ENCODE data around the gene ARMC12.

Gene ARMC12

DNA sequence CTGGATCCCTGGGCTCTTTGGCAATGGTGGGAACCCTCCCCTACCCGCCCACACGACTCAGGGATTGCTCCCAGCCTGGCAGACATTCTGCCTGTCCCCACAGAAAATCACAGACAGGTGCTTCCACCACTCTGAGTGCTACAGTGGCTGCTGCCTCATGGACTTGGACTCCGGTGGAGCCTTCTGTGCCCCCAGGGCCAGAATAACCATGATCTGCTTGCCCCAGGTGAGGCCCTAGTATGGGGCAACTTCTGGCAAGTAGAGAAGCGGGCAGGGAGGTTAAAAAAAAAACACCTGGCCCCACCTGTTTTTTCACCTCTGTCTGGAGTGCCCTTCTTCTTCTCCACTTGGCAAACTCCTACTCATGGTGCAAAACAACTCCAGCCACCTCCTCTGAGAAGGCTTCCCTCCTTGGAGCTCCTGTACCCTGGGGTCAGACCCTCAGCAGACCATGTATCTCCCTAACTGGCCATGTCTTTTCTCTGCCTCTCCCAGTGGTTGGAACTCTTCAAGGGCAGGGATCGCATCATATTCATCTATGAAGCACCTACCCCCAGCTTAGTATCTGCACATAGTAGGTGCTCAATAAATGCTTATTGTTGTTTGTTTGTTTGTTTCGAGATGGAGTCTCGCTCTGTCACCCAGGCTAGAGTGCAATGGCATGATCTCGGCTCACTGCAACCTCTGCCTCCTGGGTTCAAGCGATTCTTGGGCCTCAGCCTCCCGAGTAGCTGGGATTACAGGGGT, 40.7 kb downstream of the ARMC12 start:
- H3K27me3 ChIP-seq (ENCODE audit: control insufficient read depth in 1 of 2, insufficient read depth in 2 of 2, low read length in 2 of 2): peaks cover 16 to 30% of the 10 kb centered on the region in 2 donors
- H3K9me3 ChIP-seq (ENCODE audit: control insufficient read depth in 2 of 2, low read length in 2 of 2): no peaks in the 10 kb centered on the region
- H3K36me3 ChIP-seq (ENCODE audit: control insufficient read depth in 2 of 2, insufficient read depth in 2 of 2, low read length in 2 of 2): no peaks in the 10 kb centered on the region
- no peak overlapping the region for H3K9ac ChIP-seq (ENCODE audit: low read length in 2 of 2)
- H3K4me1 ChIP-seq (ENCODE audit: control insufficient read depth, insufficient read depth, low read length): peaks cover 5% of the 10 kb centered on the region
- no peak overlapping the region for H3K4me3 ChIP-seq (ENCODE audit: low read length in 2 of 2)
- no peak overlapping the region for H3K27ac ChIP-seq (ENCODE audit: low read length)

DNA sequence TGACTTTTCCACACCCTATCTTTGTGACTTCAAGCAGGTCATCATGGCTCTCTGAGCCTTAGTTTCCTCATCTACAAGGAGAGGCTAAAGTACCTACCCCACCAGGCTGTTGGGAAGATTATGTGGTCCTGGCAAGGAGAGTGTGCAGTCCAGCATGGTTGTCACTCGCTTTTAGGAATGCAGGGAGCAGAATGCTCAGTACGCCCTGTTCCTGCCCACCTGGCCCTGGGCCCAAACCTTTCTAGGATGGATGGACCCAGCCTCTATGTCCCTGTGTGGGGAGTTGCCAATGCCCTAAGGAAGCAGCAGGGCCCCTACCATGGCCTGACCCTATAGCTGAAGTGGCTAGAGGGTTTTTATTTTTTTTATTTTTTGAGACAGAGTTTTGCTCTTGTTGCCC, 41.6 kb downstream of the ARMC12 start:
- Histone ChIP-seq H3K4me3 (ENCODE audit: low read length in 2 of 2) (no peak overlapping the region), H3K4me1 (ENCODE audit: control insufficient read depth, insufficient read depth, low read length) (peaks cover 5% of the 10 kb centered on the region), H3K36me3 (ENCODE audit: control insufficient read depth in 2 of 2, insufficient read depth in 2 of 2, low read length in 2 of 2) (no peaks in the 10 kb centered on the region), H3K9me3 (ENCODE audit: control insufficient read depth in 2 of 2, low read length in 2 of 2) (no peaks in the 10 kb centered on the region), H3K27me3 (ENCODE audit: control insufficient read depth in 1 of 2, insufficient read depth in 2 of 2, low read length in 2 of 2) (peaks cover 16 to 29% of the 10 kb centered on the region in 2 donors), H3K9ac (ENCODE audit: low read length in 2 of 2) (no peak overlapping the region), H3K27ac (ENCODE audit: low read length) (no peak overlapping the region)

DNA sequence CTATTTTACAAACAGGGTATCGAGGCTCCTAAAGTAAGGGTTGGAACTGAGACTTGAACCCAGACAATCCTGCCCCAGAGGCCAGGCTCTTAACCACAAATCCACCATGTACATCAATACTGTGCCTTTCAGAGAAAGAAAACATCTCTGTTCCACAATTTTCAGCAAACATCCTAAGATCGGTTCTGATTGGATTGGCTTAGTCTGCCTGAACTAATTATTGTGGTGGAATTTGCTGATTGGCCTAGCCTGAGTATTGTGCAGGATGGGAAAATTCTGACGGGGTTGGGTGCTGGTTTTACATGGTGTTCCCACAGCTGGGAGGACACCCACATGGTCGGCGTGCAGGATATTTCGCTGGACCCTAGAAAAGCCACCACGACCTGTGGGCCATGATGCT, 43.9 kb downstream of the ARMC12 start, which contains the start of gene CLPSL1:
TSS of gene CLPSL1 (plus strand) at position 301 of the 400 bp plus-strand sequence. CDS start at position 393, 92 bp downstream.
- H3K27ac ChIP-seq (ENCODE audit: low read length): no peak within 1 kb of the TSS
- peaks cover 11 to 17% of the 10 kb centered on the region in 2 donors for H3K27me3 ChIP-seq (ENCODE audit: control insufficient read depth in 1 of 2, insufficient read depth in 2 of 2, low read length in 2 of 2)
- H3K4me3 ChIP-seq (ENCODE audit: low read length in 2 of 2): no peak within 1 kb of the TSS
- H3K36me3 ChIP-seq (ENCODE audit: control insufficient read depth in 2 of 2, insufficient read depth in 2 of 2, low read length in 2 of 2): no peaks in the 10 kb centered on the region
- H3K9me3 ChIP-seq (ENCODE audit: control insufficient read depth in 2 of 2, low read length in 2 of 2): no peaks in the 10 kb centered on the region
- peaks cover 5% of the 10 kb centered on the region for H3K4me1 ChIP-seq (ENCODE audit: control insufficient read depth, insufficient read depth, low read length)
- no peak within 1 kb of the TSS for H3K9ac ChIP-seq (ENCODE audit: low read length in 2 of 2)

DNA sequence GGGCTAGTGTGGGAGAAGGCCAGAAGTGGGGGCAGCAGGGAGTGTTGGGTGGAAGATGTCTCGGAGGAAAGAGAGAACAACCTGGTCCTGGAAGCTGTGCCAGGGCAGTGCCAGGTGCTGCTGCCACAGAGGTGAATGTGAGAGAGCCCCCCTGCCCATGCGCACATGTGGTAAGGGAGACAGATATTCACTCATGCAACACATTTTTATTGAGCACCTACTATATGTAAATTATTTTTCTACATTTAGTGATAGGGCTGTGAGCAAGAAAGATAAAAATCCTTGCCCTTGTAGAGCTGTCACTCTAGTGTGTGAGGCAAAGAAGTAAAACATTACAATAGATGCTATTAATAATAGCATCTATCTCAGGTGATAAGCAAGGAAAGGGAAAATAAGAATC, 44.5 kb downstream of the ARMC12 start:
- Histone ChIP-seq H3K27ac (ENCODE audit: low read length) (no peak overlapping the region), H3K4me3 (ENCODE audit: low read length in 2 of 2) (no peak overlapping the region), H3K27me3 (ENCODE audit: control insufficient read depth in 1 of 2, insufficient read depth in 2 of 2, low read length in 2 of 2) (peaks cover 8 to 18% of the 10 kb centered on the region in 2 donors), H3K36me3 (ENCODE audit: control insufficient read depth in 2 of 2, insufficient read depth in 2 of 2, low read length in 2 of 2) (no peaks in the 10 kb centered on the region), H3K4me1 (ENCODE audit: control insufficient read depth, insufficient read depth, low read length) (peaks cover 4% of the 10 kb centered on the region), H3K9ac (ENCODE audit: low read length in 2 of 2) (no peak overlapping the region), H3K9me3 (ENCODE audit: control insufficient read depth in 2 of 2, low read length in 2 of 2) (no peaks in the 10 kb centered on the region)

DNA sequence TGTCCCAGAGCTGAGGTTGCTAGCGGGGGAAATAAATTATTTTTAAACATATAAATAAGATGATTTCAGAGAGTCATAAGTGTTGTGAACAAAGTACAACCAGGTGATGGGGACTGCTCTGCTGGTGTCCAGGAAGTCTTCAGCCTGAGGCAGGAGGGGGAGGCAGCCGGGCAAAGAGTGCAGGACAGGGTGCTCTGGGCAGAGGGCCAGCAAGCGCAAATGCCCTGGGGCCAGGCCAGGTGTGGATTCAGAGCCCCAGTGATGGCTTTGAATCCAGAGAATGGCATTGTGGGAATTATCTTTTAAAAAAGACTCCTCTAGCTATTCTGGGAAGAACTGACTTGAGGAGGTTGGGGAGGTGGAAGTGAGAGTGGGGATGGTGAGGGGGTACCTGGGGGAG, 45.6 kb downstream of the ARMC12 start:
- no peaks in the 10 kb centered on the region for H3K9me3 ChIP-seq (ENCODE audit: control insufficient read depth in 2 of 2, low read length in 2 of 2)
- H3K27me3 ChIP-seq (ENCODE audit: control insufficient read depth in 1 of 2, insufficient read depth in 2 of 2, low read length in 2 of 2): peaks cover 12 to 28% of the 10 kb centered on the region in 2 donors
- H3K36me3 ChIP-seq (ENCODE audit: control insufficient read depth in 2 of 2, insufficient read depth in 2 of 2, low read length in 2 of 2): no peaks in the 10 kb centered on the region

DNA sequence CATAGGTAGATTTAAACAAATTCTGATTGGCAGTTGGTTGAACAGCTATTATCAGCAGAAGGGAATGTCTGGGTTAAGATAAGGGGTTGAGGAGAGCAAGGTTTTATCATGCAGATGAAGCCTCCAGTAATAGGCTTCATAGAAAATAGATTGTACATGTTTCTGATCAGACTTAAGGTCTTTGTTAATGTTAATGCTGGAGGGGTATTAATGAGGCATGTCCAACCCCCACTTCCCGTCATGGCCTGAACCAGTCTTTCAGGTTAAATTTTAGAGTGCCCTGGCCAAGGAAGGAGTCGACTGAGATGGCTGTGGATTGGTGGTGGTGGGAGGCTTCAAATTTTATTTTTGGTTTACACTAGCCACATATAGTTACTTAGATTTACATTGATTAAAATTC, 47.4 kb downstream of the ARMC12 start:
- no peaks in the 10 kb centered on the region for H3K9me3 ChIP-seq (ENCODE audit: control insufficient read depth in 2 of 2, low read length in 2 of 2)
- H3K36me3 ChIP-seq (ENCODE audit: control insufficient read depth in 2 of 2, insufficient read depth in 2 of 2, low read length in 2 of 2): no peaks in the 10 kb centered on the region
- no peaks in the 10 kb centered on the region for H3K4me1 ChIP-seq (ENCODE audit: control insufficient read depth, insufficient read depth, low read length)
- H3K27me3 ChIP-seq (ENCODE audit: control insufficient read depth in 1 of 2, insufficient read depth in 2 of 2, low read length in 2 of 2): peaks cover 17 to 39% of the 10 kb centered on the region in 2 donors
- H3K4me3 ChIP-seq (ENCODE audit: low read length in 2 of 2): no peak overlapping the region
- H3K9ac ChIP-seq (ENCODE audit: low read length in 2 of 2): no peak overlapping the region
- H3K27ac ChIP-seq (ENCODE audit: low read length): no peak overlapping the region

More for the DNA sequence above, 45.6 kb downstream of the ARMC12 start:
- H3K9ac ChIP-seq (ENCODE audit: low read length in 2 of 2): no peak overlapping the region
- H3K27ac ChIP-seq (ENCODE audit: low read length): no peak overlapping the region
- no peak overlapping the region for H3K4me3 ChIP-seq (ENCODE audit: low read length in 2 of 2)
- no peaks in the 10 kb centered on the region for H3K4me1 ChIP-seq (ENCODE audit: control insufficient read depth, insufficient read depth, low read length)

DNA sequence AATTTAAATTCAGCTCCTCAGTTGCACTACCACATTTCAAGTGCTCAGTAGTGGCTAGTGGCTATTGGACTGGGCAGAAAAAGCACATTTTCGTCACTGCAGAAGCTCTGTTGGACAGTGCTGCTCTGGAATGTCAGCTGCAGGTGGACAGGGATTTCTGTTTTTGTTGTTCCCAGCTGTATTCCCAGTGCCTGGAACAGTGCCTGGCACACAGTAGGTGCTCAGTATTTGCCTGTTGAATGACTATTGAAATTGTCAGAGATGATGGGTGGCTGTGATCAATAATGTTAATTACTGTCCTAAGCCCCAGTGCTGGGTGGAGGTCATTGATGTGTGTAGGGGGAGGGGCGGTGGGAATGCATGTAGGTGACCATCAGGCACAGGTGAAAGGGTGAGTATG, 49.4 kb downstream of the ARMC12 start:
- no peaks in the 10 kb centered on the region for H3K36me3 ChIP-seq (ENCODE audit: control insufficient read depth in 2 of 2, insufficient read depth in 2 of 2, low read length in 2 of 2)
- no peak overlapping the region for H3K27ac ChIP-seq (ENCODE audit: low read length)
- no peaks in the 10 kb centered on the region for H3K9me3 ChIP-seq (ENCODE audit: control insufficient read depth in 2 of 2, low read length in 2 of 2)
- H3K4me3 ChIP-seq (ENCODE audit: low read length in 2 of 2): no peak overlapping the region
- no peaks in the 10 kb centered on the region for H3K4me1 ChIP-seq (ENCODE audit: control insufficient read depth, insufficient read depth, low read length)
- peaks cover 17 to 32% of the 10 kb centered on the region in 2 donors for H3K27me3 ChIP-seq (ENCODE audit: control insufficient read depth in 1 of 2, insufficient read depth in 2 of 2, low read length in 2 of 2)
- no peak overlapping the region for H3K9ac ChIP-seq (ENCODE audit: low read length in 2 of 2)

DNA sequence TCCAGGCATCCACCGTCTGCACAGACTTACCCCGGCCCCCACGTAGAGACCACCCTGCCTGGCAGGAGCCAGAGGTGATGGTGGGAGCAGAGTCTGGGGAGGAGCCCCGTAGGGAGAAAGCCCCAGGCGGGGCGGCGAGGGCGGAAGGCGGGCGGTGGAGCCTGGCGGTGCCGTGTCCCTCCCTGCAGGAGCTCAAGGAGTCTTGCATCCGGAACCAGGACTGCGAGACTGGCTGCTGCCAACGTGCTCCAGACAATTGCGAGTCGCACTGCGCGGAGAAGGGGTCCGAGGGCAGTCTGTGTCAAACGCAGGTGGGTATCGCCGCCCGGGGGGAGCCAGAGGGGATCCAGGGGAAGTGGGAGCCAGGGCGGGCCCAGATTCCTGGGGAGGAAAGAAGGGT, 50.0 kb downstream of the ARMC12 start:
- no peak overlapping the region for H3K27ac ChIP-seq (ENCODE audit: low read length)
- no peak overlapping the region for H3K4me3 ChIP-seq (ENCODE audit: low read length in 2 of 2)
- H3K27me3 ChIP-seq (ENCODE audit: control insufficient read depth in 1 of 2, insufficient read depth in 2 of 2, low read length in 2 of 2): peaks cover 17 to 32% of the 10 kb centered on the region in 2 donors
- no peaks in the 10 kb centered on the region for H3K36me3 ChIP-seq (ENCODE audit: control insufficient read depth in 2 of 2, insufficient read depth in 2 of 2, low read length in 2 of 2)
- no peaks in the 10 kb centered on the region for H3K4me1 ChIP-seq (ENCODE audit: control insufficient read depth, insufficient read depth, low read length)
- H3K9ac ChIP-seq (ENCODE audit: low read length in 2 of 2): no peak overlapping the region
- H3K9me3 ChIP-seq (ENCODE audit: control insufficient read depth in 2 of 2, low read length in 2 of 2): no peaks in the 10 kb centered on the region

DNA sequence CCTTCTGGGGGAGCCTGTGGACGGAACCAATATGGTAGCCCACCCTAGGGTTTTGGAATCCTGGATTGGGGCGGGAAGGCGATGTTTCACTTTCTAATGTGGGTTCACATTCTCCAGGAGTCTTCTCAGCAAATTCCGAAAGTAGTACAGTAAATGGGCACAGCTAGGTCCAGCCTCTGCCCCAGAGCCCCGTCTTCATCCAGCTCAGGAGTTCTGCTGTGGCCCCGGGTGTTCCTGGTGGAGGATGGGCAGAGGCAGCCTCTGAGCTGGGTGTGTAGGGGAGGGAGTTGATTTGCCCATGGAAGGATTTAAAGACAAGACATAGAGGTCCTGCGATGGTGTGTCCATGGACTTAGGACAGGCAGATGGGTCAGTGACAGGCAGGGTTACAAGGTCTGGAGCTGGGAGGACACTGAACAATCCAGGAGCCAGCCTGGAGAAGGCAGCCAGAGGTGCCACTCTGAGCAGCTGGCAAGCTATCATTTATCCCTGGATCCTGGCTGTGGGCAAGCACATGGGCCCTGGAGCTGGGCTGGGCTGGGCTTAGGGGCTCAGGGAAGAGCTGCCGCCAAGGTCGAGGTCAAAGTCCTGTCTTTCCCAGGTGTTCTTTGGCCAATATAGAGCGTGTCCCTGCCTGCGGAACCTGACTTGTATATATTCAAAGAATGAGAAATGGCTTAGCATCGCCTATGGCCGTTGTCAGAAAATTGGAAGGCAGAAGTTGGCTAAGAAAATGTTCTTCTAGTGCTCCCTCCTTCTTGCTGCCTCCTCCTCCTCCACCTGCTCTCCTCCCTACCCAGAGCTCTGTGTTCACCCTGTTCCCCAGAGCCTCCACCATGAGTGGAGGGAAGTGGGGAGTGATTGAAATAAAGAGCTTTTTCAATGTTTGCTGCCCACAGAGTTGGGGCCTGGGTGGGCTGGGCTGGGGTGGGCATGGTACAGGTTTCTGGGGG, 50.7 kb downstream of the ARMC12 start:
- no peak overlapping the region for H3K9ac ChIP-seq (ENCODE audit: low read length in 2 of 2)

DNA sequence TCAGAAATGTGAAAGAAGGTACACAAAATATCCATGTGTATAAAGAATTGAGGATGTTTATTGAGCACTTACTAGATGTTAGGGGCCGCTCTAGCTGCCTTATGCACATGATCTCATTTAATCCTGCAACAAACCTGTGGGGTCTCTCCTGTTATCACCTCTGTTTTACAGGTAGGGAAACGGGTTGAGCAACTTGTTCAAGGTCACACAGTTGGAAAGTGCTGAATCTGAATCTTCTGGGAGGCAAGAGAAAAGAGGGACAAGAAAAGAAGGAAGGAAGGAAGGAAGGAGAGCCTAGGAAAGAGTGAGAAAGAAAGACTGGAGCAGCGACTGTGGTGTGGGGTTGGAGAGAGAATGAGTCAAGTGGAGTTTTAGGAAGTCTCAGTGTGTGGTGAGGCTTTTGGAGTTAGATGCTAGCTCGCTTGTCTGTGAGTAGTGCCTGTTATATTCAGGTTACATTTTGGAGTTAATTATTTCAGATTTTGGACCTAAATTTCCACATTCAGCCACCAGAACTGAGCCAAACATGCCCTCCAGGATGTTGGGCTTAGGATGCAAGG, 51.7 kb downstream of the ARMC12 start:
- H3K36me3 ChIP-seq (ENCODE audit: control insufficient read depth in 2 of 2, insufficient read depth in 2 of 2, low read length in 2 of 2): no peaks in the 10 kb centered on the region
- H3K4me1 ChIP-seq (ENCODE audit: control insufficient read depth, insufficient read depth, low read length): no peaks in the 10 kb centered on the region
- H3K4me3 ChIP-seq (ENCODE audit: low read length in 2 of 2): no peak overlapping the region
- no peaks in the 10 kb centered on the region for H3K9me3 ChIP-seq (ENCODE audit: control insufficient read depth in 2 of 2, low read length in 2 of 2)
- no peak overlapping the region for H3K27ac ChIP-seq (ENCODE audit: low read length)
- peaks cover 17 to 42% of the 10 kb centered on the region in 2 donors for H3K27me3 ChIP-seq (ENCODE audit: control insufficient read depth in 1 of 2, insufficient read depth in 2 of 2, low read length in 2 of 2)
- H3K9ac ChIP-seq (ENCODE audit: low read length in 2 of 2): no peak overlapping the region

More for the DNA sequence above, 50.7 kb downstream of the ARMC12 start:
- H3K27ac ChIP-seq (ENCODE audit: low read length): no peak overlapping the region
- no peaks in the 10 kb centered on the region for H3K4me1 ChIP-seq (ENCODE audit: control insufficient read depth, insufficient read depth, low read length)
- peaks cover 17 to 34% of the 10 kb centered on the region in 2 donors for H3K27me3 ChIP-seq (ENCODE audit: control insufficient read depth in 1 of 2, insufficient read depth in 2 of 2, low read length in 2 of 2)
- no peak overlapping the region for H3K4me3 ChIP-seq (ENCODE audit: low read length in 2 of 2)
- no peaks in the 10 kb centered on the region for H3K9me3 ChIP-seq (ENCODE audit: control insufficient read depth in 2 of 2, low read length in 2 of 2)
- H3K36me3 ChIP-seq (ENCODE audit: control insufficient read depth in 2 of 2, insufficient read depth in 2 of 2, low read length in 2 of 2): no peaks in the 10 kb centered on the region
